GM12801 (cell line): ENCODE data around the gene FADS2.

Experiments
- CTCF ChIP-seq: IDR thresholded peaks from one replicate; pipeline ENCODE4 v1.5.1; 2011; ENCODE audit warnings: control low read depth; ENCODE audit not compliant: insufficient read length; ENCODE audit errors: extremely low read depth

Gene FADS2

GRCh38 chr11:61838921-61839320 is 10.8 kb downstream of the FADS2 start:
- TF ChIP-seq CTCF: no peak

- no peak for TF ChIP-seq CTCF
Observed at GRCh38 chr11:61839742-61840141, 11.6 kb downstream of the FADS2 start.

GRCh38 chr11:61840371-61840770 is 12.3 kb downstream of the FADS2 start:
- no peak for TF ChIP-seq CTCF

GRCh38 chr11:61841636-61842527 is 13.8 kb downstream of the FADS2 start:
- no peak for TF ChIP-seq CTCF

GRCh38 chr11:61842528-61842820 is 14.4 kb downstream of the FADS2 start:
- TF ChIP-seq CTCF: no peak

- no peak for TF ChIP-seq CTCF
Observed at GRCh38 chr11:61844909-61845565, 16.9 kb downstream of the FADS2 start.

- TF ChIP-seq CTCF: no peak
Observed at GRCh38 chr11:61846362-61847020, 18.4 kb downstream of the FADS2 start.
